K562 (cell line): ENCODE data around the gene FOXA3. TPM values are rescaled to one million over a fixed set of nuclear protein-coding genes. Genes with fewer than 3 reads are reported as not detected.

Experiments
- ATAC-seq: fragments of 200-7000 bp; cut with Tn5 transposase; 3 replicates; pipeline ENCODE4 v1.9.1; 2020; ENCODE audit warnings: moderate library complexity
- BruUV-seq: library from RNA; stranded (reverse); fragments of 400-500 nt; replicated peaks from 2 replicates; lab custom pipeline; 2021; lab: Mats Ljungman, UMichigan
- CTCF ChIA-PET: fragments of 300-600 bp; formaldehyde crosslinking; extraction: SDS; loops from one replicate; lab custom pipeline; 2021; ENCODE audit warnings: low intra/inter-chr PET ratio; lab: Yijun Ruan, JAX
- POLR2A ChIA-PET: fragments of 300-600, 350-650 bp; sonication (Branson Sonifier 250); formaldehyde crosslinking; extraction: SDS; loops from one replicate; lab custom pipeline; 2021; ENCODE audit warnings: antibody characterized with exemption, inconsistent platforms; lab: Yijun Ruan, JAX
- DNase-seq, 4 experiments: peaks; one replicate each; pipeline versions ENCODE4 v3.0.0 to v3.0.0-alpha.2; 2011 to 2018; ENCODE audit warnings: low spot score in 3 of 4, mixed read lengths in 3 of 4; ENCODE audit errors: extremely low read depth in 1 of 4
- FAIRE-seq: peaks from 2 replicates; lab custom pipeline; 2011; peaks lifted over from hg19 to GRCh38; lab: Jason Lieb, UNC
- H2AFZ ChIP-seq: 2 replicates; pipeline ENCODE4 v1.6.0; 2011; ENCODE audit warnings: low read depth, low read length, control low read depth, inconsistent platforms
- H3K27ac ChIP-seq: fragments of 200-600 bp; 3 replicates; pipeline ENCODE4 v1.8.0; 2011; ENCODE audit warnings: low read depth, mild to moderate bottlenecking, control low read depth, inconsistent platforms, low read length, moderate library complexity, mixed read lengths; ENCODE audit errors: extremely low read depth
- H3K27me3 ChIP-seq, 2 experiments: fragments of 300-600 bp in 1 of 2; 2 replicates in 1 of 2; 3 replicates in 1 of 2; pipeline versions ENCODE4 v1.6.0 to v1.8.0; 2011; ENCODE audit warnings: inconsistent platforms in 2 of 2, low read length in 2 of 2, mild to moderate bottlenecking in 1 of 2, mixed read lengths in 1 of 2, moderate library complexity in 1 of 2; ENCODE audit not compliant: control insufficient read depth in 2 of 2, insufficient read depth in 2 of 2
- H3K36me3 ChIP-seq: fragments of 300-600 bp; 3 replicates; pipeline ENCODE4 v1.8.0; 2011; ENCODE audit warnings: mild to moderate bottlenecking, low read length, inconsistent platforms; ENCODE audit not compliant: control insufficient read depth, insufficient read depth
- H3K4me1 ChIP-seq, 2 experiments: fragments of 200-600 bp in 1 of 2; replicated peaks in 1 of 2; 2 replicates in 1 of 2; 3 replicates in 1 of 2; pipeline versions ENCODE4 v1.5.1 to v1.8.0; 2011; ENCODE audit warnings: inconsistent platforms in 2 of 2, low read length in 2 of 2, mild to moderate bottlenecking in 1 of 2, mixed read lengths in 1 of 2, moderate library complexity in 1 of 2; ENCODE audit not compliant: control insufficient read depth in 2 of 2, insufficient read depth in 2 of 2
- H3K4me2 ChIP-seq: 2 replicates; pipeline ENCODE4 v1.6.1; 2011; ENCODE audit warnings: low read length, control low read depth, inconsistent platforms, mixed read lengths; ENCODE audit not compliant: insufficient read depth
- H3K4me3 ChIP-seq: fragments of 200-600 bp; sonication (generic), shearing (Covaris generic); 2 replicates; pipeline ENCODE4 v1.5.1; 2016; ENCODE audit warnings: control low read depth, inconsistent platforms
- H3K79me2 ChIP-seq: fragments of 200-600 bp; 3 replicates; pipeline ENCODE4 v1.8.0; 2011; ENCODE audit warnings: low read length, inconsistent platforms; ENCODE audit not compliant: control insufficient read depth, insufficient read depth
- H3K9ac ChIP-seq, 2 experiments: 2 replicates each; pipeline versions ENCODE4 v1.6.0 to v1.6.1; 2011; ENCODE audit warnings: low read depth in 2 of 2, low read length in 2 of 2, control low read depth in 1 of 2, inconsistent platforms in 1 of 2, mild to moderate bottlenecking in 1 of 2, mixed read lengths in 1 of 2; ENCODE audit not compliant: insufficient read depth in 1 of 2
- H3K9me1 ChIP-seq: one replicate; pipeline ENCODE4 v1.6.0; 2011; ENCODE audit warnings: inconsistent platforms, mild to moderate bottlenecking, low read length, moderate library complexity; ENCODE audit not compliant: control insufficient read depth, insufficient read depth
- H3K9me3 ChIP-seq: replicated peaks from 2 replicates; pipeline ENCODE4 v1.5.1; 2011; ENCODE audit warnings: low read depth, low read length, inconsistent platforms; ENCODE audit not compliant: control insufficient read depth, insufficient read depth
- H4K20me1 ChIP-seq: replicated peaks from 2 replicates; pipeline ENCODE4 v1.6.1; 2011; ENCODE audit warnings: low read length, inconsistent platforms, mixed read lengths; ENCODE audit not compliant: control insufficient read depth, insufficient read depth
- HLTF ChIP-seq: fragments of 450-650 bp; IDR thresholded peaks from 2 replicates; pipeline ENCODE4 v1.6.1; 2016
- KDM1A ChIP-seq, 2 experiments: fragments of 450-650 bp; IDR thresholded peaks; 2 replicates each; pipeline ENCODE4 v1.6.1; 2016; ENCODE audit warnings: mild to moderate bottlenecking in 2 of 2
- PHB ChIP-seq: fragments of 250-450 bp; sonication (Bioruptor Pico); IDR thresholded peaks from 2 replicates; pipeline ENCODE4 v1.5.0; 2021
- POLR2G ChIP-seq: fragments of 200-400 bp; formaldehyde crosslinking; IDR thresholded peaks from 2 replicates; pipeline ENCODE4 v1.6.1; 2017; ENCODE audit warnings: low read depth, mild to moderate bottlenecking, antibody characterized with exemption, low read length, moderate library complexity
- RBFOX2 ChIP-seq: fragments of 200-400 bp; formaldehyde crosslinking; IDR thresholded peaks from 2 replicates; pipeline ENCODE4 v1.6.1; 2017; ENCODE audit warnings: low read depth, mild to moderate bottlenecking, low read length, moderate library complexity
- ZBTB2 ChIP-seq: fragments of 450-650 bp; IDR thresholded peaks from 2 replicates; pipeline ENCODE4 v1.6.1; 2016; ENCODE audit warnings: antibody characterized with exemption
- ZNF253 ChIP-seq: fragments of 250-450 bp; sonication (Bioruptor Pico); conservative IDR thresholded peaks from 2 replicates; pipeline ENCODE4 v1.6.1; 2021; ENCODE audit warnings: mild to moderate bottlenecking
- WGBS: fragments of 100-300 bp; shearing (Covaris generic); methylation state at CpG from one replicate; pipeline ENCODE4 v1.1.6; 2016; ENCODE audit warnings: low coverage, mixed read lengths; ENCODE audit not compliant: insufficient coverage; ENCODE audit errors: missing lambda C conversion rate; 5-methylcytosine and 5-hydroxymethylcytosine counted together
- in situ Hi-C: fragments of 300-500 bp; cut with MboI; formaldehyde crosslinking; loops from 4 replicates; pipeline ENCODE4 v1.15.0; 2018; ENCODE audit warnings: inconsistent platforms, mixed read lengths
- intact Hi-C: fragments of 100-400 bp; cut with micrococcal nuclease; formaldehyde crosslinking; loops from 2 replicates; pipeline ENCODE4 v1.14.2; 2022
- polyA plus RNA-seq, 8 experiments: library from polyadenylated mRNA; depleted of rRNA in 4 of 8; stranded (reverse) in 5 of 8; unstranded in 3 of 8; fragments of >200 nt; fragmentation: Nextera tagmentation in 2 of 8; fragmentation: Illumina TruSeq in 1 of 8; extraction: Ambion mirVana in 2 of 8; extraction: Trizol in 1 of 8; gene quantifications; 2 replicates each; pipeline versions ENCODE4 v1.2.1 to v1.2.3, GENCODE V29; 2011 to 2014; ENCODE audit warnings: inconsistent platforms in 1 of 8, missing spikeins in 1 of 8
- total RNA-seq, 7 experiments: library from RNA; depleted of rRNA in 6 of 7; stranded (reverse); fragments of >200 nt in 6 of 7; fragmentation: Illumina TruSeq in 2 of 7; extraction: Trizol in 2 of 7; gene quantifications; 2 replicates each; pipeline versions ENCODE4 v1.2.1 to v1.2.3, GENCODE V29; 2011 to 2021; ENCODE audit warnings: low replicate concordance in 1 of 7

FOXA3 gene
- total and polyA plus RNA-seq, 9 of the 15 experiments (the other 6 are each of a cell fraction or from before 2014, with no cell fraction given), result 1.3 to 15.5 (median 4.7) TPM

- Histone ChIP-seq H3K9me1 (no peaks in the 10 kb centered on the region), H3K36me3 (peaks cover 76% of the 10 kb centered on the region)
- in situ Hi-C loops, result no loop called here
These were observed 9.9 kb upstream of the FOXA3 start for GRCh38 chr19:45854167-45854778.

GRCh38 chr19:45860359-45861259 lies 3.5 kb upstream of the FOXA3 start:
- Histone ChIP-seq H3K27me3 (no peaks in the 10 kb centered on the region), H3K9ac (peak overlapping the region in 1 of 2 experiments; percentile 50; a peak in 1 of 4 replicates), H3K79me2 (peaks cover 69% of the 10 kb centered on the region), H4K20me1 (no peaks in the 10 kb centered on the region), H3K27ac (no peak overlapping the region), H3K4me3 (no peak overlapping the region), H3K9me3 (no peaks in the 10 kb centered on the region), H3K4me1 (peaks cover 12 to 31% of the 10 kb centered on the region in 2 experiments), H3K36me3 (peaks cover 43% of the 10 kb centered on the region), H3K9me1 (no peaks in the 10 kb centered on the region), H3K4me2 (no peak overlapping the region), H2AFZ (no peak overlapping the region)
- 91% methylated on average over 15 of the region's 15 CpGs for WGBS
- in situ Hi-C loops, result no loop called here
- no TSS peak for BruUV-seq
- DNase-seq (no peak), ATAC-seq (no peak), FAIRE-seq (no peak)
- intact Hi-C loops, result no loop called here
- ChIA-PET POLR2A (interaction anchor here (0.6 to 2.5 kb wide), 3 partner anchors 9 to 26 kb away, joined by 4 to 10 read pairs (median 4); no protein-coding TSS in a partner anchor), CTCF (interaction anchor here (1.3 kb wide), 1 partner anchor 217 kb away, joined by 3 read pairs; no protein-coding TSS in a partner anchor)
- TF ChIP-seq ZNF253 (CRISPR knock-in tag) (no peak), KDM1A (IDR thresholded peaks at IDR 0.05) (peak in 1 of 2 experiments; percentile 17; a peak in 1 of 4 replicates), HLTF (no peak), ZBTB2 (no peak)

More at GRCh38 chr19:45854167-45854778, 9.9 kb upstream of the FOXA3 start:
- peak overlapping the region in 1 of 2 experiments; percentile 61; a peak in 2 of 4 replicates for H3K9ac ChIP-seq
- no peak overlapping the region for H3K4me3 ChIP-seq
- ATAC-seq (no peak), DNase-seq (no peak), FAIRE-seq (no peak)
- no peak overlapping the region for H3K4me2 ChIP-seq
- peaks cover 18% of the 10 kb centered on the region for H3K79me2 ChIP-seq
- no peaks in the 10 kb centered on the region for H3K27me3 ChIP-seq
- peaks cover 0 to 3% of the 10 kb centered on the region in 2 experiments; a peak in 1 of 5 replicates for H3K4me1 ChIP-seq
- ChIA-PET CTCF (no interaction called here), POLR2A (interaction anchor here (0.6 to 1.6 kb wide), 5 partner anchors 9 to 503 kb away, joined by 3 to 11 read pairs (median 3); partner anchors contain the start of genes FOXA3 and SYMPK)
- H2AFZ ChIP-seq, result no peak overlapping the region
- TF ChIP-seq RBFOX2 (peak; percentile 28; the same call in 1 of the 2 replicates), POLR2G (peak; percentile 53), PHB (CRISPR knock-in tag) (no peak)
- TF ChIP-seq, all 486 proteins: peak for 2
- no peaks in the 10 kb centered on the region for H4K20me1 ChIP-seq
- WGBS, result 92% methylated on average over 11 of the region's 16 CpGs
- no peaks in the 10 kb centered on the region for H3K9me3 ChIP-seq
- intact Hi-C loops, result no loop called here
- H3K27ac ChIP-seq, result no peak overlapping the region
- no TSS peak for BruUV-seq
